Measurements from ENCODE around the gene ZBTB7C.

The ZBTB7C gene

DNA sequence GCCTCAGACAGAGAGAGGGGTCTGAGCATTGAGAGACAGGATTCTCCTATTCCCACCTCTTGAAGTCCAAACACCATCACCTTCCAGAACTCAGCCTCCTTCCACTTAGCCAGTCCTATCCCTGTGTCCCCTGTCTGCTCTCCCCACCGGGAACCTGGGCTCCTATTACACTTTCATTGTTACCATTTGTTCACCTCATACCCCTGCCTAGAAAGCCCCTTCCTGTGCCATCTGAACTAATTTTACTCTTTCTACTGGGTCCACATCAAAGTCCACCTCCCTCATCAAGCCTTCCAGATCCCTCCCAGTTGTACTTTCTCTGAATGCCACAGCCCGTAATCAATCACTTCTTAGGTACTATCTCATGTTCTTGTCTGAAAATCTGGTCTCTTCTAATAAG is 220.6 kb downstream of the ZBTB7C start:
- TF ChIP-seq, protein P1, sequence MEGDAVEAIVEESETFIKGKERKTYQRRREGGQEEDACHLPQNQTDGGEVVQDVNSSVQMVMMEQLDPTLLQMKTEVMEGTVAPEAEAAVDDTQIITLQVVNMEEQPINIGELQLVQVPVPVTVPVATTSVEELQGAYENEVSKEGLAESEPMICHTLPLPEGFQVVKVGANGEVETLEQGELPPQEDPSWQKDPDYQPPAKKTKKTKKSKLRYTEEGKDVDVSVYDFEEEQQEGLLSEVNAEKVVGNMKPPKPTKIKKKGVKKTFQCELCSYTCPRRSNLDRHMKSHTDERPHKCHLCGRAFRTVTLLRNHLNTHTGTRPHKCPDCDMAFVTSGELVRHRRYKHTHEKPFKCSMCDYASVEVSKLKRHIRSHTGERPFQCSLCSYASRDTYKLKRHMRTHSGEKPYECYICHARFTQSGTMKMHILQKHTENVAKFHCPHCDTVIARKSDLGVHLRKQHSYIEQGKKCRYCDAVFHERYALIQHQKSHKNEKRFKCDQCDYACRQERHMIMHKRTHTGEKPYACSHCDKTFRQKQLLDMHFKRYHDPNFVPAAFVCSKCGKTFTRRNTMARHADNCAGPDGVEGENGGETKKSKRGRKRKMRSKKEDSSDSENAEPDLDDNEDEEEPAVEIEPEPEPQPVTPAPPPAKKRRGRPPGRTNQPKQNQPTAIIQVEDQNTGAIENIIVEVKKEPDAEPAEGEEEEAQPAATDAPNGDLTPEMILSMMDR (IDR thresholded peaks at IDR 0.05): no peak
- H3K4me1 ChIP-seq: peaks cover 8% of the 10 kb centered on the region
- H3K27me3 ChIP-seq (ENCODE audit: control insufficient read depth, insufficient read depth, low read length): no peaks in the 10 kb centered on the region

DNA sequence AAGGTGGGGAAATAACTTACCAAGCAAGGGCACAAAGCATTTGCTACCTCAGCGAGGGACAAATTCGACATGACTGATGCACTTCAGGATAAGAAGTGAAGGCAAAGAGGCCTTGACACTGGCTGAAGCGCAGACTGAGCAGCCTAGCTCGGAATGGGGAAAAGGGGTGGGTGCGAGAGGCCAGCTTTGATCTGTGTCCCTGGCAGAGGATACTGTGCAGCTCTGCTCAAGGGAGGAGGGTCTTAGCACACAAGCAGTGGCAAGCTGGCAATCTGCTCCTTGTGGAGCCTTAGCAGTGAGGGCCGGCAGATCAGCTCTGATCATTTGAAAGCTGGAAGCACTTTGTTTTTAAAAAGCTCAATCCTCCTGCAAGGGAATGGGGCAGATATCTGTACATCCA is 222.3 kb downstream of the ZBTB7C start:
- Histone ChIP-seq H3K79me2 (no peaks in the 10 kb centered on the region), H3K4me1 (peaks cover 11% of the 10 kb centered on the region), H3K4me2 (ENCODE audit: low read length) (no peak overlapping the region), H2AFZ (peak overlapping the region; percentile 61), H3K4me3 (ENCODE audit: low read depth, low read length) (no peak overlapping the region), H3K36me3 (ENCODE audit: control insufficient read depth, insufficient read depth, low read length) (no peaks in the 10 kb centered on the region), H3K27ac (no peak overlapping the region), H3K27me3 (ENCODE audit: control insufficient read depth, insufficient read depth, low read length) (no peaks in the 10 kb centered on the region), H3K9ac (no peak overlapping the region), H3K9me3 (ENCODE audit: control insufficient read depth, low read length) (no peaks in the 10 kb centered on the region)
- TF ChIP-seq, protein P1 (IDR thresholded peaks at IDR 0.05): no peak

More for the DNA sequence above, 220.6 kb downstream of the ZBTB7C start:
- no peaks in the 10 kb centered on the region for H3K36me3 ChIP-seq (ENCODE audit: control insufficient read depth, insufficient read depth, low read length)
- H3K27ac ChIP-seq: no peak overlapping the region
- no peak overlapping the region for H3K4me3 ChIP-seq (ENCODE audit: low read depth, low read length)
- H3K9me3 ChIP-seq (ENCODE audit: control insufficient read depth, low read length): no peaks in the 10 kb centered on the region
- H3K79me2 ChIP-seq: no peaks in the 10 kb centered on the region
- H3K4me2 ChIP-seq (ENCODE audit: low read length): no peak overlapping the region
- H2AFZ ChIP-seq: no peak overlapping the region
- H3K9ac ChIP-seq: no peak overlapping the region

DNA sequence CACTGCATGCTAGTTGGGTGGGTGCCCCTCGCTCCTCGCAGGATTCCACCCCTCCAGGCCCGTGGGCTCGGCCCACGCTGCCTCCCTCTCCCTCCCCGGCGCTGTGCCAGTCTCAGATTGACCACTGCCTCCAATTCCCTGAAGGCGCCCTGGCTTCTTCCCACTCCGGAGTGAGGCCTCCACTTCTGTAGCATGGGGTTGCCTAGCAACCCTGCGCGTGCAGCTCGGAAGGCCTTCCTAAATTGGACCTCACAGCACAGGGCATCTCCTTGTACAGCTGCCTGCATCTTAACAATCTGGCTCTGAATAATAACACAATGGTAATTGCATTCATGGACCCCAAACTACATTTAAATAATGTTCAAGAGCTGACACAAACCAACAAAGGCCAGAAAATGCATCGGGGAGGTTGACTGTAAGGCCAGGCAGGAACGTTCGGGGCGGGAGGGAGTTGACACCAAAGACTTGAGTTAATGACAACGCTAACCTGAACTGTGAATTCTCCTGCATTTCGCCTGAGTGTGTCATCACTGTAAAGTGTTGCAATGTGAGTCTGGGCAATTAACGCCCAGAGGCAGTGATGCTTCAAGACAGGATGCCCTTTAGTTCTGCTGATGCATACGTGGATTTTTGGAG is 222.9 kb downstream of the ZBTB7C start:
- Histone ChIP-seq H3K9ac (no peak overlapping the region), H3K36me3 (ENCODE audit: control insufficient read depth, insufficient read depth, low read length) (no peaks in the 10 kb centered on the region), H3K27ac (no peak overlapping the region), H3K27me3 (ENCODE audit: control insufficient read depth, insufficient read depth, low read length) (no peaks in the 10 kb centered on the region), H3K9me3 (ENCODE audit: control insufficient read depth, low read length) (no peaks in the 10 kb centered on the region), H2AFZ (peak overlapping the region; percentile 61), H3K4me1 (peaks cover 11% of the 10 kb centered on the region), H3K4me2 (ENCODE audit: low read length) (no peak overlapping the region), H3K79me2 (no peaks in the 10 kb centered on the region), H3K4me3 (ENCODE audit: low read depth, low read length) (no peak overlapping the region)
- TF ChIP-seq, protein P1 (IDR thresholded peaks at IDR 0.05): no peak

DNA sequence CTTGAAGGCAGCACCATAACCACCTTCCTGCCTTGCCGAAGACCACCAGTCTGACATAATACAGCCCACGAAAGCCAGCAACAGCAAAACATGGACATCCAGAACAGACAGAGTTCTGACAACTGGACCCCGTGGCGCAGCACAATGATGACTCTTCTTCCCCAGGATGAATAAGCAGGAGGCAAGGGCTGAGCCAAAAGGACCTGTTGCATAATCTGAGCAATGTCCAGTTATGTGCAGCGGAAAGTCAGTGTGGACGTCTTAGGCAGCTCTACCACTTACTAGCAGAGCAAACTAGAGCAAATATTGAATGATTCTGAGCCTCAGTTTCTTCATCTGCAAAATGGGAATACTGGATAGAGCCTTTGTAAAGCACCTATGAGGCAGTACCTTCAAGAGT is 225.1 kb downstream of the ZBTB7C start:
- TF ChIP-seq, protein P1 (IDR thresholded peaks at IDR 0.05): no peak
- no peak overlapping the region for H2AFZ ChIP-seq
- no peaks in the 10 kb centered on the region for H3K36me3 ChIP-seq (ENCODE audit: control insufficient read depth, insufficient read depth, low read length)
- H3K4me3 ChIP-seq (ENCODE audit: low read depth, low read length): no peak overlapping the region
- H3K9ac ChIP-seq: no peak overlapping the region
- no peaks in the 10 kb centered on the region for H3K27me3 ChIP-seq (ENCODE audit: control insufficient read depth, insufficient read depth, low read length)
- H3K9me3 ChIP-seq (ENCODE audit: control insufficient read depth, low read length): no peaks in the 10 kb centered on the region
- H3K79me2 ChIP-seq: no peaks in the 10 kb centered on the region
- H3K4me2 ChIP-seq (ENCODE audit: low read length): no peak overlapping the region
- peaks cover 11% of the 10 kb centered on the region for H3K4me1 ChIP-seq
- H3K27ac ChIP-seq: no peak overlapping the region

DNA sequence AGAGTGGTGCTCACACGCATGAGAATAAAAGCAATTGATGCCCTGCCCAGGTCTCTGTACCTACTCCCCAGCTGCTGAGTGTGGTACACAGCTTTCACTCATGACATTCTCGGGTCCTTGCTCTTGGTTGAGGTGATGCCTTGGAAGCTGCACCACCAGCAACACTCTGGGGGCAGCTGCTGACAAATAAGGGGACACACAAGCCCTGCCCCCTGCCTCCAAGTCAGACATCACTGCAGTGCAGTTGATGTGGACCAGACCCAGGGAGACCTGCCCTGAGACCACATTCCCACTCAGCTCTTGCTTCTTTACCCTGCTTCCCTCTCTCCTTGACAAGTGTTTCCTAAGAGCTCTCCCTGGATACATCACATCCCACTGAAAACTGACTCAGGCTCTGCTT is 225.6 kb downstream of the ZBTB7C start:
- Histone ChIP-seq H3K9me3 (ENCODE audit: control insufficient read depth, low read length) (no peaks in the 10 kb centered on the region), H3K4me2 (ENCODE audit: low read length) (no peak overlapping the region), H3K79me2 (no peaks in the 10 kb centered on the region), H3K4me1 (peaks cover 11% of the 10 kb centered on the region), H3K27ac (no peak overlapping the region), H3K27me3 (ENCODE audit: control insufficient read depth, insufficient read depth, low read length) (no peaks in the 10 kb centered on the region), H3K4me3 (ENCODE audit: low read depth, low read length) (no peak overlapping the region), H3K36me3 (ENCODE audit: control insufficient read depth, insufficient read depth, low read length) (no peaks in the 10 kb centered on the region), H2AFZ (no peak overlapping the region), H3K9ac (no peak overlapping the region)
- TF ChIP-seq, protein P1 (IDR thresholded peaks at IDR 0.05): no peak
